ENCODE results near the gene CILP2. TPM values are rescaled to one million over a fixed set of nuclear protein-coding genes. Genes with fewer than 3 reads are reported as not detected.

CILP2 gene
- total and polyA plus RNA-seq, 2 of the 4 experiments (the other 2 are of a cell fraction), result 0.18 to 0.87 TPM

DNA sequence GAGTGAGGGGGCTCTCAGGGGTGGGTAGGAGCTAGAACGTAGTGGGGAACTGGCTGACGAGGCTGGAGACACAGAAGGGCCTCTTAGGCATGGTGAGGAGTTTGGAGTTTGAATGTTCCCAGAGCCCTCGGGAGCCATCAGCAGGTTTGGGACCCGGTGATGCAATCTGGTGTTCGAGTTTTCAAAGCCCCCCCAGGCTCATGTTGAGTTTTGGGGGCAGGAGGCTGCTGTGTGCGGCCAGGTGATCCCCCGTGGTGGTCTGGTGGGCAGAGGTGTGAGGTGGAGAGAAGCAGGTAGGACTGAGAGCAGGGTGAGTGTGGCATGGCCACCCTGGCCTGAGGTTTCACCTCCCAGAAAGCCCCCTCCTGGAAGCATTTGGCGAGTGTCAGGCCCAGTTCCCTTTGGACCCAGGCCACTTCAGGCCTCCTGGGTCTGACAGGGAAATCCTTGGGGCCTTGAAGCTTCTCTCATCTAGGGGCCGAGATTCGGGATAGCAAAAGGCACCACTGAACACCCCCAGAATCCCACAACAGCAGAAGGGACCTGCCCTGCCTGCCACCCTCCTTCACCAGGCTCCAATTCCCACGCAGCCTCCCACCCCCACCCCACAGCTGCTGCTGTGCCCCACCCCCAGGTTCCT is 8.2 kb upstream of the CILP2 start:
- H3K79me1 ChIP-seq (ENCODE audit: low read depth in 1 of 2, low read length in 2 of 2), result peaks cover 0 to 14% of the 10 kb centered on the region in 2 experiments; a peak in 2 of 4 replicates
- 65% methylated on average over 7 of the region's 11 CpGs; no CpG with 5 or more reads in 1 of the 2 experiments for WGBS, 2 experiments (ENCODE audit: extremely low coverage in 2 of 2, insufficient read length in 1 of 2)
- intact Hi-C loops (cut with micrococcal nuclease) (no loop called here), dilution Hi-C loops (cut with HindIII; ENCODE audit: low sequenced_read_pairs, unreplicated experiment) (no loop called here), in situ Hi-C loops (cut with MboI; ENCODE audit: low sequenced_read_pairs) (loop anchor here (25.0 kb wide), 1 partner anchor 432 kb away; no protein-coding TSS in a partner anchor)
- no peak overlapping the region for H3K4me2 ChIP-seq (ENCODE audit: low read depth, low read length)
- no peak overlapping the region for H3K14ac ChIP-seq (replicated peaks; ENCODE audit: low read depth, low read length)
- H4K5ac ChIP-seq (ENCODE audit: low read depth, low read length), result no peak overlapping the region
- H3K4me3 ChIP-seq (ENCODE audit: insufficient read depth, low read depth, low read length), result no peak overlapping the region
- CTCF ChIA-PET, result interaction anchor here (0.7 to 1.2 kb wide), 4 partner anchors 22 to 119 kb away, joined by 3 to 4 read pairs (median 3); partner anchors contain the start of gene GMIP
- H3K23ac ChIP-seq (ENCODE audit: low read depth, low read length), result no peak overlapping the region
- H3K27ac ChIP-seq (ENCODE audit: insufficient read depth, low read length), result no peak overlapping the region
- H4K91ac ChIP-seq (ENCODE audit: insufficient read depth, low read depth, low read length), result no peak overlapping the region
- ATAC-seq (ENCODE audit: low read depth) (no peak), DNase-seq (no peak)
- no peak overlapping the region for H4K8ac ChIP-seq (ENCODE audit: low read depth in 2 of 2, low read length in 2 of 2)
- H2AFZ ChIP-seq (replicated peaks; ENCODE audit: low read length, poor library complexity), result no peak overlapping the region
- peak; percentile 24; the same call in 1 of the 2 replicates for TF ChIP-seq CEBPB (IDR thresholded peaks at IDR 0.05; ENCODE audit: low read depth, low read length)
- TF ChIP-seq, protein P1, sequence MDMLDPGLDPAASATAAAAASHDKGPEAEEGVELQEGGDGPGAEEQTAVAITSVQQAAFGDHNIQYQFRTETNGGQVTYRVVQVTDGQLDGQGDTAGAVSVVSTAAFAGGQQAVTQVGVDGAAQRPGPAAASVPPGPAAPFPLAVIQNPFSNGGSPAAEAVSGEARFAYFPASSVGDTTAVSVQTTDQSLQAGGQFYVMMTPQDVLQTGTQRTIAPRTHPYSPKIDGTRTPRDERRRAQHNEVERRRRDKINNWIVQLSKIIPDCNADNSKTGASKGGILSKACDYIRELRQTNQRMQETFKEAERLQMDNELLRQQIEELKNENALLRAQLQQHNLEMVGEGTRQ (IDR thresholded peaks at IDR 0.05; ENCODE audit: low read depth, low read length), result no peak
- H3K18ac ChIP-seq (ENCODE audit: low read depth, low read length), result no peak overlapping the region
- no peak overlapping the region for H3K9ac ChIP-seq (ENCODE audit: low read depth, low read length)
- H3K4ac ChIP-seq (ENCODE audit: low read depth, low read length), result no peak overlapping the region
- no peaks in the 10 kb centered on the region for H3K9me3 ChIP-seq (ENCODE audit: control insufficient read depth, insufficient read depth, low read length)
- peaks cover 27% of the 10 kb centered on the region for H4K20me1 ChIP-seq (ENCODE audit: insufficient read depth, low read length)
- H3K27me3 ChIP-seq (ENCODE audit: control insufficient read depth, insufficient read depth, low read length), result no peaks in the 10 kb centered on the region
- no peak overlapping the region for H2BK15ac ChIP-seq (ENCODE audit: low read depth, low read length)
- H3K9me1 ChIP-seq (ENCODE audit: insufficient read depth, low read length), result no peaks in the 10 kb centered on the region
- no peak overlapping the region for H2AK9ac ChIP-seq (replicated peaks; ENCODE audit: low read depth, low read length, poor library complexity)
- BruUV-seq (replicated peaks), result no TSS peak
- no peak overlapping the region for H2BK5ac ChIP-seq (ENCODE audit: low read depth, low read length, poor library complexity, severe bottlenecking)
- H3K4me1 ChIP-seq (ENCODE audit: control insufficient read depth, insufficient read depth, low read length), result peaks cover 7% of the 10 kb centered on the region
- no peak overlapping the region for H2BK120ac ChIP-seq (ENCODE audit: low read depth, low read length)
- H3K56ac ChIP-seq (ENCODE audit: extremely low read depth, insufficient read depth, low read length), result no peak overlapping the region
- POLR2A ChIA-PET (ENCODE audit: unreplicated experiment), result no interaction called here
- H3K36me3 ChIP-seq (ENCODE audit: control insufficient read depth, insufficient read depth, low read length), result peaks cover 20% of the 10 kb centered on the region; the same call in 1 of the 2 replicates
- no peak overlapping the region for H2AK5ac ChIP-seq (ENCODE audit: low read depth, low read length)
- no peak overlapping the region for H2BK20ac ChIP-seq (ENCODE audit: low read depth, low read length)

All from IMR-90 (cell line).